ENCODE results near the gene LHPP. TPM values are rescaled to one million over a fixed set of nuclear protein-coding genes. Genes with fewer than 3 reads are reported as not detected.

The LHPP gene
- total RNA-seq, 1 experiment from 2014 or later, result 3.7 TPM

- Mint-ChIP-seq H3K27me3 (ENCODE audit: insufficient read depth, unreplicated experiment) (no peaks in the 10 kb centered on the region), H3K4me3 (ENCODE audit: unreplicated experiment) (no peak overlapping the region), H3K9me3 (ENCODE audit: unreplicated experiment) (no peaks in the 10 kb centered on the region), H3K4me1 (ENCODE audit: insufficient read depth, unreplicated experiment) (no peaks in the 10 kb centered on the region), H3K27ac (ENCODE audit: low read depth, unreplicated experiment) (no peak overlapping the region), H3K36me3 (ENCODE audit: insufficient read depth, unreplicated experiment) (peaks cover under 1% of the 10 kb centered on the region)
- TF ChIP-seq CTCF (IDR thresholded peaks at IDR 0.05; ENCODE audit: unreplicated experiment), result no peak
- POLR2A ChIA-PET, result interaction anchor here (0.7 kb wide), 1 partner anchor 80 kb away, joined by 3 read pairs; no protein-coding TSS in a partner anchor
- intact Hi-C loops (cut with micrococcal nuclease), result no loop called here
- no peak for DNase-seq (ENCODE audit: unreplicated experiment)
- BruUV-seq (replicated peaks), result no TSS peak
- CTCF ChIA-PET, result interaction anchor here (0.6 kb wide), 1 partner anchor 87 kb away, joined by 3 read pairs; no protein-coding TSS in a partner anchor
Observed at GRCh38 chr10:124476043-124476725, 14.6 kb downstream of the LHPP start.

GRCh38 chr10:124477614-124478363, 16.2 kb downstream of the LHPP start:
- ChIA-PET POLR2A (no interaction called here), CTCF (no interaction called here)
- Mint-ChIP-seq H3K36me3 (ENCODE audit: insufficient read depth, unreplicated experiment) (peaks cover 3% of the 10 kb centered on the region), H3K27me3 (ENCODE audit: insufficient read depth, unreplicated experiment) (peaks cover 7% of the 10 kb centered on the region), H3K27ac (ENCODE audit: low read depth, unreplicated experiment) (no peak overlapping the region), H3K9me3 (ENCODE audit: unreplicated experiment) (no peaks in the 10 kb centered on the region), H3K4me1 (ENCODE audit: insufficient read depth, unreplicated experiment) (no peaks in the 10 kb centered on the region), H3K4me3 (ENCODE audit: unreplicated experiment) (no peak overlapping the region)
- intact Hi-C loops (cut with micrococcal nuclease), result no loop called here
- no TSS peak for BruUV-seq (replicated peaks)
- no peak for DNase-seq (ENCODE audit: unreplicated experiment)
- TF ChIP-seq CTCF (IDR thresholded peaks at IDR 0.05; ENCODE audit: unreplicated experiment), result no peak

- ChIA-PET POLR2A (no interaction called here), CTCF (interaction anchor here (0.9 kb wide), 1 partner anchor 11 kb away, joined by 3 read pairs; no protein-coding TSS in a partner anchor)
- no peaks in the 10 kb centered on the region for H3K9me3 Mint-ChIP-seq (ENCODE audit: unreplicated experiment)
- BruUV-seq (replicated peaks), result no TSS peak
- no peak overlapping the region for H3K4me3 Mint-ChIP-seq (ENCODE audit: unreplicated experiment)
- TF ChIP-seq CTCF (IDR thresholded peaks at IDR 0.05; ENCODE audit: unreplicated experiment), result no peak
- no peak overlapping the region for H3K27ac Mint-ChIP-seq (ENCODE audit: low read depth, unreplicated experiment)
- peaks cover 8% of the 10 kb centered on the region for H3K27me3 Mint-ChIP-seq (ENCODE audit: insufficient read depth, unreplicated experiment)
- no peaks in the 10 kb centered on the region for H3K4me1 Mint-ChIP-seq (ENCODE audit: insufficient read depth, unreplicated experiment)
- H3K36me3 Mint-ChIP-seq (ENCODE audit: insufficient read depth, unreplicated experiment), result peaks cover 5% of the 10 kb centered on the region
- intact Hi-C loops (cut with micrococcal nuclease), result no loop called here
- peak; percentile 63 for DNase-seq (ENCODE audit: unreplicated experiment)
Observed at GRCh38 chr10:124478515-124478914, 16.9 kb downstream of the LHPP start.

GRCh38 chr10:124480860-124481259, 19.2 kb downstream of the LHPP start:
- TF ChIP-seq CTCF (IDR thresholded peaks at IDR 0.05; ENCODE audit: unreplicated experiment), result no peak
- CTCF ChIA-PET, result no interaction called here
- no TSS peak for BruUV-seq (replicated peaks)

More at GRCh38 chr10:124480860-124481259, 19.2 kb downstream of the LHPP start:
- DNase-seq (ENCODE audit: unreplicated experiment), result no peak
- Mint-ChIP-seq H3K27ac (ENCODE audit: low read depth, unreplicated experiment) (no peak overlapping the region), H3K36me3 (ENCODE audit: insufficient read depth, unreplicated experiment) (peaks cover 5% of the 10 kb centered on the region), H3K4me1 (ENCODE audit: insufficient read depth, unreplicated experiment) (no peaks in the 10 kb centered on the region), H3K4me3 (ENCODE audit: unreplicated experiment) (no peak overlapping the region), H3K9me3 (ENCODE audit: unreplicated experiment) (no peaks in the 10 kb centered on the region), H3K27me3 (ENCODE audit: insufficient read depth, unreplicated experiment) (peaks cover 8% of the 10 kb centered on the region)
- intact Hi-C loops (cut with micrococcal nuclease), result no loop called here
- POLR2A ChIA-PET, result interaction anchor here (0.6 kb wide), 1 partner anchor 1473 kb away, joined by 3 read pairs; the partner anchor contains the start of gene IKZF5
